Measurements from ENCODE around the gene GCNT2. TPM values are rescaled to one million over a fixed set of nuclear protein-coding genes. Genes with fewer than 3 reads are reported as not detected.

The GCNT2 gene
- total RNA-seq, 1 experiment from 2014 or later, result 51.2 TPM

DNA sequence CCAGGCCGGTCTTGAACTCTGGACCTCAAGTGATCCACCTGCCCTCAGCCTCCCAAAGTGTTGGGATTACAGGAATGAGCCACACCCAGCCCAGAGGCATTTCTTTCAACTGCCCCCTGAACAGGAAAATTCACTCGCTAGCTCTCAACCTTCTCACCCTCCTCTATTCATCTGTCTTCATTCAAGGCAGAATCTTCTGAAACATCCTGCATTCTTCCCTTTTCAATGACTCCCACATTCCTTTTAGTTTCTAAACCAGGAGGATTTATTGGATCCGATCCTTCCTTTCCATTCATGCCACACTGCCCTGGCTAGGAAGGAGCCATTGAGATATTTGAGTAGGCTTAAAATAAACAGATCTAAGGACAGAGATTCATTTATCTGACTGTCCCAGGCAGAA lies 120.4 kb downstream of the GCNT2 start (continued):
- no peak for TF ChIP-seq AFF4 (CRISPR knock-in tag; IDR thresholded peaks at IDR 0.05; ENCODE audit: borderline replicate concordance)
- TF ChIP-seq, protein P1, sequence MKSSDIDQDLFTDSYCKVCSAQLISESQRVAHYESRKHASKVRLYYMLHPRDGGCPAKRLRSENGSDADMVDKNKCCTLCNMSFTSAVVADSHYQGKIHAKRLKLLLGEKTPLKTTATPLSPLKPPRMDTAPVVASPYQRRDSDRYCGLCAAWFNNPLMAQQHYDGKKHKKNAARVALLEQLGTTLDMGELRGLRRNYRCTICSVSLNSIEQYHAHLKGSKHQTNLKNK (CRISPR knock-in tag; IDR thresholded peaks at IDR 0.05), result no peak
- TF ChIP-seq, protein P2, sequence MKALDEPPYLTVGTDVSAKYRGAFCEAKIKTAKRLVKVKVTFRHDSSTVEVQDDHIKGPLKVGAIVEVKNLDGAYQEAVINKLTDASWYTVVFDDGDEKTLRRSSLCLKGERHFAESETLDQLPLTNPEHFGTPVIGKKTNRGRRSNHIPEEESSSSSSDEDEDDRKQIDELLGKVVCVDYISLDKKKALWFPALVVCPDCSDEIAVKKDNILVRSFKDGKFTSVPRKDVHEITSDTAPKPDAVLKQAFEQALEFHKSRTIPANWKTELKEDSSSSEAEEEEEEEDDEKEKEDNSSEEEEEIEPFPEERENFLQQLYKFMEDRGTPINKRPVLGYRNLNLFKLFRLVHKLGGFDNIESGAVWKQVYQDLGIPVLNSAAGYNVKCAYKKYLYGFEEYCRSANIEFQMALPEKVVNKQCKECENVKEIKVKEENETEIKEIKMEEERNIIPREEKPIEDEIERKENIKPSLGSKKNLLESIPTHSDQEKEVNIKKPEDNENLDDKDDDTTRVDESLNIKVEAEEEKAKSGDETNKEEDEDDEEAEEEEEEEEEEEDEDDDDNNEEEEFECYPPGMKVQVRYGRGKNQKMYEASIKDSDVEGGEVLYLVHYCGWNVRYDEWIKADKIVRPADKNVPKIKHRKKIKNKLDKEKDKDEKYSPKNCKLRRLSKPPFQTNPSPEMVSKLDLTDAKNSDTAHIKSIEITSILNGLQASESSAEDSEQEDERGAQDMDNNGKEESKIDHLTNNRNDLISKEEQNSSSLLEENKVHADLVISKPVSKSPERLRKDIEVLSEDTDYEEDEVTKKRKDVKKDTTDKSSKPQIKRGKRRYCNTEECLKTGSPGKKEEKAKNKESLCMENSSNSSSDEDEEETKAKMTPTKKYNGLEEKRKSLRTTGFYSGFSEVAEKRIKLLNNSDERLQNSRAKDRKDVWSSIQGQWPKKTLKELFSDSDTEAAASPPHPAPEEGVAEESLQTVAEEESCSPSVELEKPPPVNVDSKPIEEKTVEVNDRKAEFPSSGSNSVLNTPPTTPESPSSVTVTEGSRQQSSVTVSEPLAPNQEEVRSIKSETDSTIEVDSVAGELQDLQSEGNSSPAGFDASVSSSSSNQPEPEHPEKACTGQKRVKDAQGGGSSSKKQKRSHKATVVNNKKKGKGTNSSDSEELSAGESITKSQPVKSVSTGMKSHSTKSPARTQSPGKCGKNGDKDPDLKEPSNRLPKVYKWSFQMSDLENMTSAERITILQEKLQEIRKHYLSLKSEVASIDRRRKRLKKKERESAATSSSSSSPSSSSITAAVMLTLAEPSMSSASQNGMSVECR (CRISPR knock-in tag; IDR thresholded peaks at IDR 0.05; ENCODE audit: borderline replicate concordance), result no peak

GRCh38 chr6:10643201-10643651 lies 122.1 kb downstream of the GCNT2 start:
- Mint-ChIP-seq H3K27ac (no peak overlapping the region), H3K27me3 (ENCODE audit: low read depth) (no peaks in the 10 kb centered on the region), H3K4me3 (no peak overlapping the region), H3K36me3 (peaks cover 11% of the 10 kb centered on the region), H3K4me1 (no peaks in the 10 kb centered on the region; the same call in 1 of the 2 replicates), H3K9me3 (peaks cover 14% of the 10 kb centered on the region)
- no peak for TF ChIP-seq HMGA2 (CRISPR knock-in tag; IDR thresholded peaks at IDR 0.05)
- TF ChIP-seq, protein P2 (CRISPR knock-in tag; IDR thresholded peaks at IDR 0.05; ENCODE audit: borderline replicate concordance), result no peak
- ChIA-PET POLR2A (no interaction called here), CTCF (no interaction called here)
- no peak for ATAC-seq
- DNase-seq (ENCODE audit: low spot score), result no peak

GRCh38 chr6:10644225-10644624 lies 123.1 kb downstream of the GCNT2 start:
- CTCF ChIA-PET, result no interaction called here
- peaks cover 5% of the 10 kb centered on the region for H3K9me3 Mint-ChIP-seq

More at GRCh38 chr6:10644225-10644624, 123.1 kb downstream of the GCNT2 start:
- DNase-seq (ENCODE audit: low spot score) (no peak), ATAC-seq (no peak)
- no peaks in the 10 kb centered on the region for H3K27me3 Mint-ChIP-seq (ENCODE audit: low read depth)
- H3K27ac Mint-ChIP-seq, result no peak overlapping the region
- no peaks in the 10 kb centered on the region; the same call in 1 of the 2 replicates for H3K4me1 Mint-ChIP-seq
- H3K4me3 Mint-ChIP-seq, result no peak overlapping the region
- POLR2A ChIA-PET, result no interaction called here
- TF ChIP-seq GABPB1 (CRISPR knock-in tag; IDR thresholded peaks at IDR 0.05), result no peak
- TF ChIP-seq, protein P3, sequence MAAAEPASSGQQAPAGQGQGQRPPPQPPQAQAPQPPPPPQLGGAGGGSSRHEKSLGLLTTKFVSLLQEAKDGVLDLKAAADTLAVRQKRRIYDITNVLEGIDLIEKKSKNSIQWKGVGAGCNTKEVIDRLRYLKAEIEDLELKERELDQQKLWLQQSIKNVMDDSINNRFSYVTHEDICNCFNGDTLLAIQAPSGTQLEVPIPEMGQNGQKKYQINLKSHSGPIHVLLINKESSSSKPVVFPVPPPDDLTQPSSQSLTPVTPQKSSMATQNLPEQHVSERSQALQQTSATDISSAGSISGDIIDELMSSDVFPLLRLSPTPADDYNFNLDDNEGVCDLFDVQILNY (CRISPR knock-in tag; IDR thresholded peaks at IDR 0.05), result no peak
- H3K36me3 Mint-ChIP-seq, result peaks cover 4% of the 10 kb centered on the region
